ENCODE measurements around the gene NCS1.

The NCS1 gene

GRCh38 chr9:130149031-130149430 lies 23.2 kb upstream of the NCS1 start:
- no peak for DNase-seq

- no peak for DNase-seq
Measured at GRCh38 chr9:130149654-130150286, 22.4 kb upstream of the NCS1 start.

GRCh38 chr9:130150779-130151382 lies 21.3 kb upstream of the NCS1 start:
- no peak for DNase-seq

- DNase-seq = no peak
Measured at GRCh38 chr9:130154816-130155215, 17.4 kb upstream of the NCS1 start.

- no peak for DNase-seq
Measured at GRCh38 chr9:130155647-130156046, 16.6 kb upstream of the NCS1 start.

- no peak for DNase-seq
Measured at GRCh38 chr9:130156672-130157071, 15.5 kb upstream of the NCS1 start.

GRCh38 chr9:130157079-130157478 lies 15.1 kb upstream of the NCS1 start:
- DNase-seq = no peak

- DNase-seq = no peak
Measured at GRCh38 chr9:130158001-130158400, 14.2 kb upstream of the NCS1 start.

GRCh38 chr9:130159057-130159456 lies 13.1 kb upstream of the NCS1 start:
- no peak for DNase-seq

GRCh38 chr9:130159915-130160670 lies 12.1 kb upstream of the NCS1 start:
- DNase-seq = no peak

GRCh38 chr9:130160862-130161470 lies 11.2 kb upstream of the NCS1 start:
- no peak for DNase-seq

GRCh38 chr9:130165579-130165978 lies 6.6 kb upstream of the NCS1 start:
- DNase-seq = no peak

GRCh38 chr9:130166399-130166798 lies 5.8 kb upstream of the NCS1 start:
- DNase-seq = no peak

GRCh38 chr9:130167927-130168326 lies 4.3 kb upstream of the NCS1 start:
- DNase-seq = no peak

- DNase-seq = peak in 1 of 2 donors; percentile 19
Measured at GRCh38 chr9:130171226-130172148, 717 bp upstream of the NCS1 start.

GRCh38 chr9:130172858-130173665 lies 858 bp downstream of the NCS1 start:
- peak; percentile 67 to 76 for DNase-seq

- DNase-seq = no peak
Measured at GRCh38 chr9:130173666-130173983, 1.4 kb downstream of the NCS1 start.

GRCh38 chr9:130174025-130174424 lies 1.8 kb downstream of the NCS1 start:
- DNase-seq = no peak

GRCh38 chr9:130174920-130175321 lies 2.7 kb downstream of the NCS1 start:
- no peak for DNase-seq

GRCh38 chr9:130175355-130175754 lies 3.2 kb downstream of the NCS1 start:
- no peak for DNase-seq

- no peak for DNase-seq
Measured at GRCh38 chr9:130176760-130177159, 4.6 kb downstream of the NCS1 start.
